GM12878 (cell line): Measurements from ENCODE around the gene IPCEF1. TPM values are rescaled to one million over a fixed set of nuclear protein-coding genes. Genes with fewer than 3 reads are reported as not detected.

ENCODE experiments used
- ATAC-seq: fragments of 200-7000 bp; cut with Tn5 transposase; 3 replicates; pipeline ENCODE4 v1.9.1; 2020; ENCODE audit warnings: mild to moderate bottlenecking, moderate library complexity
- BruUV-seq: library from RNA; stranded (reverse); fragments of 400-500 nt; replicated peaks from 2 replicates; lab custom pipeline; 2021; lab: Mats Ljungman, UMichigan
- CTCF ChIA-PET: fragments of 300-600 bp; sonication (Branson Sonifier 250); formaldehyde crosslinking; extraction: SDS; loops from one replicate; lab custom pipeline; 2021; ENCODE audit warnings: inconsistent platforms; lab: Yijun Ruan, JAX
- POLR2A ChIA-PET: fragments of 350-600 bp; formaldehyde crosslinking; extraction: SDS; loops from one replicate; lab custom pipeline; 2021; ENCODE audit warnings: inconsistent platforms; lab: Charles Lee
- RAD21 ChIA-PET: fragments of 300-600 bp; sonication (Branson Sonifier 250); formaldehyde crosslinking; loops from one replicate; lab custom pipeline; 2023; ENCODE audit warnings: antibody characterized with exemption; ENCODE audit not compliant: unreplicated experiment; lab: Charles Lee
- SMC1A ChIA-PET: fragments of 300-600 bp; sonication (Branson Sonifier 250); formaldehyde crosslinking; loops from one replicate; lab custom pipeline; 2023; ENCODE audit not compliant: unreplicated experiment, uncharacterized antibody; lab: Charles Lee
- DNase-seq: peaks from one replicate; pipeline ENCODE4 v3.0.0-alpha.2; 2011; ENCODE audit warnings: low read depth, low spot score
- FAIRE-seq: peaks from 3 replicates; lab custom pipeline; 2011; peaks lifted over from hg19 to GRCh38; lab: Jason Lieb, UNC
- H2AFZ ChIP-seq: 2 replicates; pipeline ENCODE4 v1.6.0; 2011; ENCODE audit warnings: low read depth, low read length, control low read depth; ENCODE audit not compliant: control insufficient read depth
- H3K27ac ChIP-seq: 2 replicates; pipeline ENCODE4 v1.5.1; 2011; ENCODE audit warnings: control low read depth; ENCODE audit not compliant: control insufficient read depth, insufficient read depth
- H3K27me3 ChIP-seq, 2 experiments: replicated peaks in 1 of 2; 2 replicates each; pipeline versions ENCODE4 v1.6.0 to v1.6.1; 2011; ENCODE audit warnings: low read length in 1 of 2; ENCODE audit not compliant: control insufficient read depth in 2 of 2, insufficient read depth in 2 of 2
- H3K36me3 ChIP-seq, 2 experiments: 2 replicates each; pipeline ENCODE4 v1.5.1; 2011; ENCODE audit warnings: low read length in 1 of 2; ENCODE audit not compliant: control insufficient read depth in 2 of 2, insufficient read depth in 2 of 2
- H3K4me1 ChIP-seq: 2 replicates; pipeline ENCODE4 v1.6.1; 2011; ENCODE audit warnings: mild to moderate bottlenecking, low read length, moderate library complexity, mixed read lengths; ENCODE audit not compliant: control insufficient read depth, insufficient read depth
- H3K4me2 ChIP-seq: 2 replicates; pipeline ENCODE4 v1.6.0; 2011; ENCODE audit warnings: control low read depth; ENCODE audit not compliant: control insufficient read depth, insufficient read depth
- H3K4me3 ChIP-seq: fragments of 200-600 bp; sonication (generic); 2 replicates; pipeline ENCODE4 v1.5.1; 2016
- H3K79me2 ChIP-seq: 2 replicates; pipeline ENCODE4 v1.6.0; 2011; ENCODE audit warnings: low read length; ENCODE audit not compliant: control insufficient read depth, insufficient read depth
- H3K9ac ChIP-seq: 2 replicates; pipeline ENCODE4 v1.8.0; 2011; ENCODE audit warnings: low read length, control low read depth, mixed read lengths; ENCODE audit not compliant: control insufficient read depth, insufficient read depth
- H3K9me3 ChIP-seq: replicated peaks from 3 replicates; pipeline ENCODE4 v1.5.1; 2011; ENCODE audit warnings: mild to moderate bottlenecking, low read length; ENCODE audit not compliant: control insufficient read depth, insufficient read depth
- H4K20me1 ChIP-seq: 2 replicates; pipeline ENCODE4 v1.6.0; 2011; ENCODE audit not compliant: control insufficient read depth, insufficient read depth
- BCL3 ChIP-seq: IDR thresholded peaks from 2 replicates; pipeline ENCODE4 v1.6.1; 2011; ENCODE audit warnings: borderline replicate concordance, low read depth, mild to moderate bottlenecking, moderate library complexity, low read length; ENCODE audit not compliant: insufficient read depth, poor library complexity, severe bottlenecking
- CBX3 ChIP-seq: fragments of 200-600 bp; sonication (generic); IDR thresholded peaks from 2 replicates; pipeline ENCODE4 v1.6.1; 2016; ENCODE audit warnings: low read depth, borderline replicate concordance
- IRF5 ChIP-seq: fragments of 450-650 bp; IDR thresholded peaks from 2 replicates; pipeline ENCODE4 v1.6.1; 2017; ENCODE audit warnings: borderline replicate concordance
- NFIC ChIP-seq: IDR thresholded peaks from 2 replicates; pipeline ENCODE4 v1.6.1; 2012; ENCODE audit warnings: low read depth, mild to moderate bottlenecking, inconsistent platforms, low read length, moderate library complexity
- POU2F2 ChIP-seq: IDR thresholded peaks from 3 replicates; pipeline ENCODE4 v1.6.1; 2011; ENCODE audit warnings: low read depth, mild to moderate bottlenecking, low read length, borderline replicate concordance
- RAD51 ChIP-seq: fragments of 450-650 bp; IDR thresholded peaks from 2 replicates; pipeline ENCODE4 v1.6.1; 2016; ENCODE audit warnings: moderate library complexity, mild to moderate bottlenecking, inconsistent platforms
- SPI1 ChIP-seq: IDR thresholded peaks from 2 replicates; pipeline ENCODE4 v1.6.1; 2011; ENCODE audit warnings: low read depth, mild to moderate bottlenecking, low read length, moderate library complexity, borderline replicate concordance; ENCODE audit not compliant: insufficient read depth
- TCF3 ChIP-seq: IDR thresholded peaks from 2 replicates; pipeline ENCODE4 v1.6.1; 2012; ENCODE audit warnings: low read depth, mild to moderate bottlenecking, low read length, borderline replicate concordance; ENCODE audit not compliant: insufficient read depth
- USF1 ChIP-seq: IDR thresholded peaks from 2 replicates; pipeline ENCODE4 v1.6.1; 2011; ENCODE audit warnings: borderline replicate concordance, low read depth, mild to moderate bottlenecking, moderate library complexity, mixed read lengths, low read length; ENCODE audit not compliant: insufficient read depth; ENCODE audit errors: extremely low read length
- WGBS: methylation state at CpG from one replicate; pipeline ENCODE4 v1.1.6; 2016; ENCODE audit warnings: low lambda C conversion rate; ENCODE audit not compliant: insufficient replicate concordance, insufficient coverage; ENCODE audit errors: missing lambda C conversion rate; 5-methylcytosine and 5-hydroxymethylcytosine counted together
- in situ Hi-C: fragments of 300-500 bp; cut with MboI; formaldehyde crosslinking; loops from 9 replicates; pipeline ENCODE4 v1.14.3; 2018; ENCODE audit warnings: mixed read lengths
- intact Hi-C: fragments of 100-400 bp; cut with micrococcal nuclease; formaldehyde crosslinking; loops from one replicate; pipeline ENCODE4 v1.14.2; 2022; ENCODE audit not compliant: unreplicated experiment
- polyA plus RNA-seq, 11 experiments: library from polyadenylated mRNA; depleted of rRNA in 4 of 11; unstranded in 6 of 11; stranded (reverse) in 5 of 11; fragments of >200 nt; fragmentation: Nextera tagmentation in 4 of 11; fragmentation: Illumina TruSeq in 1 of 11; extraction: Ambion mirVana in 4 of 11; extraction: Trizol in 1 of 11; gene quantifications; 1 replicate in 1 of 11; 2 replicates in 10 of 11; pipeline versions ENCODE4 v1.2.1 to v1.2.3, GENCODE V29; 2011 to 2016; ENCODE audit warnings: inconsistent platforms in 2 of 11, missing spikeins in 2 of 11, low read depth in 1 of 11
- total RNA-seq, 4 experiments: library from RNA; depleted of rRNA in 3 of 4; stranded (reverse); fragments of >200 nt in 3 of 4; fragmentation: Illumina TruSeq in 1 of 4; extraction: Trizol in 1 of 4; gene quantifications; 2 replicates each; pipeline versions ENCODE4 v1.2.1 to v1.2.3, GENCODE V29; 2013 to 2021

The IPCEF1 gene
- total and polyA plus RNA-seq, 10 of the 15 experiments (the other 5 are each of a cell fraction or from before 2014, with no cell fraction given): 1.3 to 137 (median 4.2) TPM

- RAD21 ChIA-PET: interaction anchor here (1.9 kb wide), 1 partner anchor 108 kb away, joined by 7 read pairs; no protein-coding TSS in a partner anchor
- H3K9ac ChIP-seq: no peak overlapping the region
- H3K79me2 ChIP-seq: no peaks in the 10 kb centered on the region; the same call in 1 of the 2 replicates
- no peak overlapping the region for H3K27ac ChIP-seq
- no peaks in the 10 kb centered on the region for H4K20me1 ChIP-seq
- no peak overlapping the region for H3K4me2 ChIP-seq
- no peak for DNase-seq
- peaks cover 6% of the 10 kb centered on the region for H3K4me1 ChIP-seq
- peaks cover 0 to 15% of the 10 kb centered on the region in 2 experiments; a peak in 3 of 4 replicates for H3K36me3 ChIP-seq
- H3K27me3 ChIP-seq: no peaks in the 10 kb centered on the region
- no peak; the same call in 2 of the 3 replicates for ATAC-seq
- POLR2A ChIA-PET: no interaction called here
- H2AFZ ChIP-seq: no peak overlapping the region
- no TSS peak for BruUV-seq
- CTCF ChIA-PET: interaction anchor here (0.7 to 0.9 kb wide), 2 partner anchors 11 kb away, joined by 3 read pairs; no protein-coding TSS in a partner anchor
- no peak overlapping the region for H3K4me3 ChIP-seq
- SMC1A ChIA-PET: interaction anchor here (1.9 to 2.6 kb wide), 3 partner anchors 11 to 108 kb away, joined by 7 to 13 read pairs (median 9); no protein-coding TSS in a partner anchor
- peaks cover 4% of the 10 kb centered on the region; the same call in 2 of the 3 replicates for H3K9me3 ChIP-seq
- no peak for TF ChIP-seq NFIC
- in situ Hi-C loops: no loop called here
- intact Hi-C loops: no loop called here
- no peak for FAIRE-seq
- WGBS: 30% methylated on average over 5 of the region's 5 CpGs
Observed at GRCh38 chr6:154169193-154169847, 187.3 kb downstream of the IPCEF1 start.

GRCh38 chr6:154167126-154167525 is 189.5 kb downstream of the IPCEF1 start:
- FAIRE-seq (no peak), DNase-seq (no peak), ATAC-seq (no peak)
- H3K79me2 ChIP-seq: peaks cover 3% of the 10 kb centered on the region
- no peak overlapping the region for H3K27ac ChIP-seq
- ChIA-PET POLR2A (no interaction called here), CTCF (interaction anchor here (0.6 to 1.8 kb wide), 5 partner anchors 9 to 110 kb away, joined by 3 to 4 read pairs (median 3); no protein-coding TSS in a partner anchor), SMC1A (interaction anchor here (0.5 to 16.7 kb wide), 5 partner anchors 8 to 147 kb away, joined by 3 to 258 read pairs (median 4); no protein-coding TSS in a partner anchor), RAD21 (no interaction called here)
- H3K36me3 ChIP-seq: peaks cover 0 to 15% of the 10 kb centered on the region in 2 experiments; a peak in 3 of 4 replicates
- no peak overlapping the region for H3K4me3 ChIP-seq
- no TSS peak for BruUV-seq
- H3K9me3 ChIP-seq: peaks cover 2% of the 10 kb centered on the region; the same call in 2 of the 3 replicates
- no peak overlapping the region for H2AFZ ChIP-seq
- no peaks in the 10 kb centered on the region for H4K20me1 ChIP-seq
- in situ Hi-C loops (no loop called here), intact Hi-C loops (no loop called here)
- 24% methylated on average over 2 of the region's 2 CpGs for WGBS
- no peaks in the 10 kb centered on the region for H3K27me3 ChIP-seq
- H3K4me1 ChIP-seq: peaks cover 16% of the 10 kb centered on the region
- H3K9ac ChIP-seq: no peak overlapping the region
- H3K4me2 ChIP-seq: no peak overlapping the region
- TF ChIP-seq POU2F2 (no peak), USF1 (no peak), BCL3 (no peak), CBX3 (no peak), IRF5 (no peak), NFIC (no peak), TCF3 (no peak), RAD51 (no peak), SPI1 (no peak)
